ENCODE results near the gene TNFRSF13B.
A peak's percentile ranks its signal among the peaks of the same experiment; 100 is the strongest.

TNFRSF13B gene

DNA sequence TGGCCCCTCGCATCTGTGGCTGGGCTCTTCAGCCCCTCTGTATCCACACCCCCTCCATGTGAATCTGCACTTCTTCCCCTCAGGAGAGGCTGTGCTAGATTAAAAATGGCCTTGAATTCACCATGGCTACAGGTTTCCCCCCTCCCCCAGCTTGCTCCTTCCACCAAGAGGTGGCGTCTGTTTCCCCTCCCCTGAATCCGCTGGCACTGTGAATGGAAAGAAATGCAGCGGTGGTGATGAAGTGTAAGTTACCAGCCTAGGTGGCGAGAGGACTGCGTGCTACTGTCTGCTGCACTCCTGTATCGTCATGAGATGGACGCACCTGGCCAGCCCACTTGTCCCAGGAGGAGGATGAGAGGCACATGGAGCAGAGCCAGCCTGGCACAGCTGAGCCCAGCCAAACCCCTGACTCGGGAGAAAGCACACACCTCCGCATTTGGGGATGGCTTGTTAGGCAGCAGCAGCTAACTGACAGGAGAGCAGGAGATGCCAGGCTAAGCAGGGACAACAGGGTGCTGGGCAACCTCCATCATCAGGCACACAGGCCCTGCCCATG is 26.2 kb downstream of the TNFRSF13B start:
- Histone ChIP-seq H3K4me3 (no peak overlapping the region), H3K4me1 (no peaks in the 10 kb centered on the region), H3K36me3 (replicated peaks) (no peaks in the 10 kb centered on the region), H3K27me3 (ENCODE audit: low read depth) (no peaks in the 10 kb centered on the region), H3K9me3 (no peaks in the 10 kb centered on the region; the same call in 1 of the 2 replicates)
- DNase-seq (ENCODE audit: low spot score in 2 of 2) = peak; percentile 14 to 43
- in situ Hi-C loops (cut with MboI; ENCODE audit: low sequenced_read_pairs) = no loop called here

DNA sequence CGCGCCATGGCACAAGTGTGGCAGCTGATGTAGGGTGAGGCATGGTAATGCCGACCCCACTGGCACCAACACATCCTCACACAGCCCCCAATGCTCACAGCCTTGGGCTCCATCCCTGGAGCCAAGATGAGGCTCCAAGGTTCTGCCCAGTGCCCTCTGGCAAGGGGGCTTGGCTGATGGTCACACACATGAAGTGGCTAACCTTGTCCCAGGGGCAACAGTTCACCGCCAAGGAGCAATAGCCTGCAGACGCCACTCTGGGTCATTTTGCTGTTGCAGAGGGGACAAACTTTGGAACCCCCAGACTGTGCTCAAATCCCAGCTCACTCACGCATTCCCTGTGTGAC is 26.8 kb downstream of the TNFRSF13B start:
- in situ Hi-C loops (cut with MboI; ENCODE audit: low sequenced_read_pairs) = no loop called here
- no peak for DNase-seq (ENCODE audit: low spot score in 2 of 2)
- Histone ChIP-seq H3K9me3 (no peaks in the 10 kb centered on the region; the same call in 1 of the 2 replicates), H3K4me3 (no peak overlapping the region), H3K36me3 (replicated peaks) (no peaks in the 10 kb centered on the region), H3K27me3 (ENCODE audit: low read depth) (no peaks in the 10 kb centered on the region), H3K4me1 (no peaks in the 10 kb centered on the region)

DNA sequence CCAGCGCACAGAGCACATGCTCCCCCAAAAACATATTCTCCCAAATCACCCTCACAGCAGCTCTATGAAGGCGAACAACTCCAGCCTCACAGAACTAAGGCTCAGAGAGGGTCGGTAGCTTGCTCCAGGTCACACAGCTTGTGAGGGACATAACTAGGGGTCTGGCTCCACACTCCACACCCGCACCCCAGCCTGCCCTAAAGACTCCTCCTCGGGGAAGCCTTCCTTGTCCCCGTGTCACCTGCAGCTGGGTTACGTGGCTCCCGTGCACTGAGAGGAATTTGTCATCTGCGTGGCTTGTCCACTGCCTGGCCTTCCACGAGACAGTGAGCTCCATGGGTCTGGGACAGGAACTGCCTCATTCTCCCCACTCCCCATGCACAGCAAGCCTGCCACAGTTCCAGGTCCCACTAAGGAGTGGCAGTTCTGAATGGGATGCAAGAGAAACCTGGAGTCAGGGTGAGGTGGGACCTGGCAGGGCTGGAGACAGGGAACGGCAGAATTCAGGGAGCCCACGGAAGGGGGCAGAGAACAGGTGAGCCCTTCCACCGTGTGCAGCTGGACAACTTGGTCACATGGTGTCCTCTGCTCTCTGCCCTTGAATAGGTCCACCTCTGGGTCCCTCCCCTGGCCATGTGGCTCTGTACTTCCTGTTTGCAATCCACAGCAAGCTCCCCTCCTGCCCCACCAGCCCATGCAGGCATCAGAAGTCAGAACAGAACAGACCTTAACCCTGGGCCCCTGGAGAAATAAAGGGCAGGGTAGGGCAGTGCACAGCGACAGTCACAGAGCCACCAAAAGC is 27.4 kb downstream of the TNFRSF13B start:
- Histone ChIP-seq H3K4me3 (no peak overlapping the region), H3K9me3 (no peaks in the 10 kb centered on the region; the same call in 1 of the 2 replicates), H3K4me1 (no peaks in the 10 kb centered on the region), H3K27me3 (ENCODE audit: low read depth) (0 out of 2 replicates have a peak, but pooled peaks cover 2% of the 10 kb centered on the region), H3K36me3 (replicated peaks) (no peaks in the 10 kb centered on the region)
- in situ Hi-C loops (cut with MboI; ENCODE audit: low sequenced_read_pairs) = no loop called here
- no peak for DNase-seq (ENCODE audit: low spot score in 2 of 2)

DNA sequence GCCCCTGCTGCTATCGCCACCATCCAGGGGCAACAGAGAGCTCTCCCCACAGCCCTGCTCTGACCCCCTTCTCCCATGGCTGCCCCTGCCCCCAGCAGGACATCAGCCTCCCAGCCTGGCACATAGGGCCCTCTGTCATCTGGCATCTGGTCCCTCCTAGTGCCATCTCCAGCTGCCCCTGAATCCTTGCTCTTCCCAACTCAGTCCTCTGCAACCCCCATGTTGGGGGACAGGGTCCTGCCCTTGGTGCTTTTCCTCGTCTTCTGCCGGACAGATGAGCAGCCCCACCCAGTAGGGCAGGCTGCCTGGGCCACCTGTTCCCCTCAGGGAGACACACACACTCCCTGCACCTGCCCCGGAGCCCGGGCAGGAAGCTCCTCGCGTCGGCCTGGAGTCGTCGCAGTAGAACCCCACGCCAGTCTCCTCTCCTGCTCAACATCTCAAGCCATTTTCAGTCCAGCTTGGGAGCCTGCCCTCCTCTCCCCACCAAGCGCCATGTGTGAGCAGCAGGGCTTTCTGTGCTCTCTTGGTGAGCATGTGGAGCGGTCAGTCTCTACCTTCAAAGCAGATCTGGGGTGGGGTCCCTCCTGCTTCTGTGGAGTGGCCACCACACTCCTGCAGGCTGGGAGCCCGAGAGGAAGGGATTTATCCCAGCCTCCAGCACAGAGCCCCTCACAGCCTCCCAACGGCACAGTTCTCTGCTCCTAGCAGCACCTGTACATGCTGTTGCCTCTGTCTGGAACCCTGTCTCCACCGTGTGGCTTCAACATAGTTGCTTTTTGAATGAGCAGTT is 28.2 kb downstream of the TNFRSF13B start:
- in situ Hi-C loops (cut with MboI; ENCODE audit: low sequenced_read_pairs) = no loop called here
- no peaks in the 10 kb centered on the region for H3K36me3 ChIP-seq (replicated peaks)
- peaks cover 6% of the 10 kb centered on the region; the same call in 1 of the 2 replicates for H3K27me3 ChIP-seq (ENCODE audit: low read depth)
- H3K4me1 ChIP-seq = no peaks in the 10 kb centered on the region
- DNase-seq (ENCODE audit: low spot score in 2 of 2) = no peak
- no peaks in the 10 kb centered on the region; the same call in 1 of the 2 replicates for H3K9me3 ChIP-seq
- no peak overlapping the region for H3K4me3 ChIP-seq

DNA sequence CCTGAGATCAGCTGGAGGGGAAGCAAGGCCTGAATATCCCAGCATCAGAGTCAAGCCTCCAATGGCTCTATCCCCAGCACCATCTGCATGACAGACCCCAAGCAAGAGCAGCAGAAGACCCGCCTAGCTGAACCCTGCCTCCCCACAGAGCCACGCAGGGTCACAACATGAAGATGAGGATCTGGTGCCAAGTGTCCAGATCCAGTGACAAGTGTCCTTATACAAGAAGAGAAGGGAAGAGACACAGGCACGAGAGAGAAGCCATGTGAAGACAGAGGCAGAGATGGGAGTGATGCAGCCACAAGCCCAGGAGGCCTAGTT is 28.9 kb downstream of the TNFRSF13B start:
- in situ Hi-C loops (cut with MboI; ENCODE audit: low sequenced_read_pairs) = no loop called here
- H3K36me3 ChIP-seq (replicated peaks) = no peaks in the 10 kb centered on the region

DNA sequence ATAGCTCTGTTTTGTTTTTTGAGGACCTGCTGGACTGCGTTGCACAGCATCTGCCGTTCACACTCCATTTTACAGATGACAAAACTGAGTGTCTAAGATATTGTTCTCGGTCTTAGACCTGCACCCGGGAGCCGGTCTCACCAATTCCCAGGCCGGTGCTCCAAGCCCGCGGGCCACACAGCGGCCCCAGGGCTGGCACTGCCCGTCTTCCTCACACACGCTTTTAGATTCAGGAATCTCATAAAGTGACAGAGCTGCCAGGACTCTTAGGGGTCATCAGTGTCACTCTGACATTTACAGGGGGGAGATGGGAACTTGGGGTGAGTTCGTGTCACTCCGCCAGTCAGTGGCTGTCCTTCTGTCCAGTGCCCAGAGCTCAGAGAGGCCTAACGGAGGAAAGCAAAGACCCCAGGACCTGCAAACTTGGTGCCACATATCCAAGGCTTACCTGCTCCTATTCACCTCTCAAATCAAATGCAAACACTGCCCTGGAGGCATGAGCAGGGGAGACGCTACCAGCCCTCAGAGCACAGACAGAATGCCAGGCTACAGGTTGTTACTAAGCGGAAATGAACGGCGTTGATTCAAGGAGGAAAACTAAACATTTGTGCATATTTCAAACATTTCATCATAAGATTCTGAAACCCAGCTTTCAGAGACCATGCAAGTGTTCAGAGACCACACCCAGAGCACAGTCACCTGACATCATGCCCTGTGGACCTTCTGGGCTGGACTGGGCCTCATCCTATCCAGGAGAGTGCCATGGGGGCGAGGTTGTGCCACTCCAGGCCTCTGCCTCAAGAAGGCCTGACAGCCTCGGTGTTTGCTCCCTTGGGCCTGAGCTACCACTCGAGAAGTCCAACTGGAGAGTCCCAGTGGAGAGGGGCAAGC is 29.5 kb downstream of the TNFRSF13B start:
- Histone ChIP-seq H3K27me3 (ENCODE audit: low read depth) (peaks cover 10% of the 10 kb centered on the region; the same call in 1 of the 2 replicates), H3K36me3 (replicated peaks) (no peaks in the 10 kb centered on the region), H3K4me1 (no peaks in the 10 kb centered on the region), H3K4me3 (no peak overlapping the region), H3K9me3 (no peaks in the 10 kb centered on the region)
- DNase-seq (ENCODE audit: low spot score in 2 of 2) = no peak
- in situ Hi-C loops (cut with MboI; ENCODE audit: low sequenced_read_pairs) = no loop called here

More for the DNA sequence above, 28.9 kb downstream of the TNFRSF13B start:
- Histone ChIP-seq H3K27me3 (ENCODE audit: low read depth) (peaks cover 10% of the 10 kb centered on the region; the same call in 1 of the 2 replicates), H3K4me3 (no peak overlapping the region), H3K4me1 (no peaks in the 10 kb centered on the region), H3K9me3 (no peaks in the 10 kb centered on the region)
- no peak for DNase-seq (ENCODE audit: low spot score in 2 of 2)

DNA sequence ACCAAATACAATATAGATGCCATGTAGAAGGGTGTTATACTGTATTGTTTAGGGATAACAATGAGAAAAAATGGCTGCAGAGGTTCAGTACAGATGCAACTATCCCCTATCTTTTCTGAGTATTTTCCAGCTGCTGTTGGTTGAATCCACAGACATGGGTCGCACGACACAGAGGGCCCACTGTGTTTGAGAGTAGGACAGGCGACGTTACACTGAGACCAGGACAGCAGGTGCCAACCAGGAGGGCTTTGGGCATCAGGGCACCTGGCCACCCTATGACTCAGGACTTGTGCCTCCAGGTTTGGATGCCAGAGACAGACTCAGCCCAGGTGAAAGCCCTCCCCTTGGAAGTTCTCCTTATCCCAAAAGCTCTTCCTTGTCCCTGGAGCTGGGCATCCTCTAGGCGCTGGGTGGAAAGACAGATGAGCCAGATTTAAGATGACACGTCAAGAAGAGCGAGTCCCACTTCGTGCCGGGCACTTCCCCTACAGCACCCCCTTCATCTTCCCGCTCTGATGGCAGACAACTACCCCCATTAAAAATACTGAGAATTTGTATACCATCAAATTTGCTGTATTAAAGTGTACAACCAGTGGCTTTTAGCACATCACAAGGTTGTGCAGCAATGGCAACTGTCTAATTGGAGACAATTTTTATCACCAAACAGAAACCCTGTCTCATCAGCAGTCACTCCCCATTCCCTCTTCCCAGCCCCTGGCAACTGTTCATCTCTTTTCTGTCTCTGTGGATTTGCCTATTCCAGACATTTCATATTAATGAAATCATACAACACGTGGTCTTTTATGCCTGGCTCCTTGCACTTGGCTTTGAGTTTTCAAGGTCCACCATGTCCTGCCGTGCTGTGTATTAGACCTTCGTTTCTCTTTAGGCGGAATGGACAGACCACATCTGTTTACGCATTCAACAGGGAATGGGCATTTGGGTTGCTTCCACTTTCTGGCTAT is 30.6 kb downstream of the TNFRSF13B start:
- no peak for DNase-seq (ENCODE audit: low spot score in 2 of 2)
- Histone ChIP-seq H3K27me3 (ENCODE audit: low read depth) (peaks cover 10% of the 10 kb centered on the region; the same call in 1 of the 2 replicates), H3K4me3 (no peak overlapping the region), H3K9me3 (no peaks in the 10 kb centered on the region), H3K36me3 (replicated peaks) (no peaks in the 10 kb centered on the region), H3K4me1 (no peaks in the 10 kb centered on the region)
- in situ Hi-C loops (cut with MboI; ENCODE audit: low sequenced_read_pairs) = no loop called here

DNA sequence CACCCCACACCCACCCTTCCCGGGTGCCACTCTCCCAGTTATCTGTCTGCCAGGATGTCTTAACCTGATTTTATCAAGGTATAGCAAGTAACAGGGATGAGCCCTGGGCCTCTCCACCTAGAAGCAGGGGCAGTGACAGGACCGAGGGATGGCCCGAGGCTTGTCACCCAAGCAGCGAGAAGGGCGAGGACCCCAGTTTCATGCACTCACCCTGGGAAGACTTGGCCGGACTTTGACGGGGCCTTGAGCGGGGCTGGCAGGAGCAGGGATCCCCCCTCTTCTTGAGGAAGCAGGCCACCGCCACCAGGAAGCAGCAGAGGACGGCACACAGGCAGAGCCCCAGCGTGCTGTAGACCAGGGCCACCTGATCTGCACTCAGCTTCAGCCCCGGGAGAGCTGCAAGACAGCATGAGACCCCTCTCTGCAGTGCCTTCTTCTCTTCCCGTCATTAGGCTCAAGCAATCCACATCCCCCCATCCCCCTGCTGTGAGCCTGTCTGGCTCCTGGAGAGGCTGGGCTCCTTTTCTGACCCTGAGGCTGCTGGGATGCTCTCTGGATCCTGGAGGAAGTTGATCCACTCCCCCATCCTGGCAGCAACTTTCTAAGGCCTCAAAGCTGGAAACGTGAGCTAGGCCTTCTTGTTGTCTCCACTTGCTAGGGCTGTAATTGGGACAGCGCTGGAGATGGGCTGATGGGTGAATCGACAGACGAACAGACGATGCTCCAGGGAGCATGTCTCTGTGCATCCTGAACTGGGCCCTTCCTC is 31.6 kb downstream of the TNFRSF13B start:
- no peak for DNase-seq (ENCODE audit: low spot score in 2 of 2)
- Histone ChIP-seq H3K4me3 (no peak overlapping the region), H3K27me3 (ENCODE audit: low read depth) (peaks cover 10% of the 10 kb centered on the region; the same call in 1 of the 2 replicates), H3K4me1 (no peaks in the 10 kb centered on the region), H3K9me3 (no peaks in the 10 kb centered on the region), H3K36me3 (replicated peaks) (no peaks in the 10 kb centered on the region)
- in situ Hi-C loops (cut with MboI; ENCODE audit: low sequenced_read_pairs) = no loop called here

DNA sequence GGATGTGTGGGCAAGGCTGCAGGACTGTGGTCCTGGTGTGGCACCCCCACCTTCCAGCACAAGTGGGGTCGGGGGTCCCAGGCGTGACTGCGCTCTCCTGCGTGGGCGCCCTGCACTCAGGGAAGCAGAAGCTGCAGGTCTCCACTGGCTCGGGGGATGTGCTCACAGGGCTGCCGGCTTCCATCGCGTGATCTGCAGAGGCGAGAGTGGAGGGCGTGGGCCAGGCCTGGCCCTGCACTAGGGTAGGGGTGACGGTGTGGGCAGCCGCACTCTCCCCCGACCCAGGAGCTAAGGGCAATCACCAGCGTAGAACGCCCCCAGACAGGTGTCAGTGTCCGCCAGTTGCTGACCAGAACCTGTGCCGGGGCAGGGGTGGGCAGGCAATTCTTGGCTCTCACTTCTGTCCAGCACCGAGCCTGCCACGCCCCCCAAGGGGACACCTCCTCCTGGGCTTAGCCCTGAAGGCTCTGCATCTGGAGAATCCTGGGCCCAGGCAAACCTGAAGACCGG is 32.3 kb downstream of the TNFRSF13B start:
- Histone ChIP-seq H3K36me3 (replicated peaks) (no peaks in the 10 kb centered on the region), H3K9me3 (no peaks in the 10 kb centered on the region), H3K4me1 (no peaks in the 10 kb centered on the region), H3K27me3 (ENCODE audit: low read depth) (peaks cover 10% of the 10 kb centered on the region; the same call in 1 of the 2 replicates), H3K4me3 (no peak overlapping the region)
- in situ Hi-C loops (cut with MboI; ENCODE audit: low sequenced_read_pairs) = no loop called here
- DNase-seq (ENCODE audit: low spot score in 2 of 2) = no peak

DNA sequence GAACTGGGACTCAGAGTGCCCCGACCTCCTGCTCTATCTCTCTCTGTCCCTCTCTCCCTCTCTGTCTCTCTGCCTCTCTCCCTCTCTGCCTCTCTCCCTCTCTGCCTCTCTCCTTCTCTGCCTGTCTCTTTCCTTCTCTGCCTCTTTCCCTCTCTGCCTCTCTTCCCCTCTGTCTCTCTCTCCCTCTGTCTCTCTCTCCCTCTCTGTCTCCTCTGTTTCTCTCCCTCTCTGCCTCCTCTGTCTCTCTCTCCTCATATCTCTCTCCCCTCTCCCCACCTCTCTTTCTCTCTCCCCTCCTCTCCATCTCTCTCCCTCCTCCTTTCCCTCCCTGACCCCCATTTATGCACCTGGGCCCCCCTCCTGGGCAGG is 32.7 kb downstream of the TNFRSF13B start:
- H3K4me3 ChIP-seq = no peak overlapping the region
- no peaks in the 10 kb centered on the region for H3K9me3 ChIP-seq
- H3K36me3 ChIP-seq (replicated peaks) = no peaks in the 10 kb centered on the region
- DNase-seq (ENCODE audit: low spot score in 2 of 2) = no peak
- H3K4me1 ChIP-seq = no peaks in the 10 kb centered on the region
- in situ Hi-C loops (cut with MboI; ENCODE audit: low sequenced_read_pairs) = no loop called here
- peaks cover 10% of the 10 kb centered on the region; the same call in 1 of the 2 replicates for H3K27me3 ChIP-seq (ENCODE audit: low read depth)

DNA sequence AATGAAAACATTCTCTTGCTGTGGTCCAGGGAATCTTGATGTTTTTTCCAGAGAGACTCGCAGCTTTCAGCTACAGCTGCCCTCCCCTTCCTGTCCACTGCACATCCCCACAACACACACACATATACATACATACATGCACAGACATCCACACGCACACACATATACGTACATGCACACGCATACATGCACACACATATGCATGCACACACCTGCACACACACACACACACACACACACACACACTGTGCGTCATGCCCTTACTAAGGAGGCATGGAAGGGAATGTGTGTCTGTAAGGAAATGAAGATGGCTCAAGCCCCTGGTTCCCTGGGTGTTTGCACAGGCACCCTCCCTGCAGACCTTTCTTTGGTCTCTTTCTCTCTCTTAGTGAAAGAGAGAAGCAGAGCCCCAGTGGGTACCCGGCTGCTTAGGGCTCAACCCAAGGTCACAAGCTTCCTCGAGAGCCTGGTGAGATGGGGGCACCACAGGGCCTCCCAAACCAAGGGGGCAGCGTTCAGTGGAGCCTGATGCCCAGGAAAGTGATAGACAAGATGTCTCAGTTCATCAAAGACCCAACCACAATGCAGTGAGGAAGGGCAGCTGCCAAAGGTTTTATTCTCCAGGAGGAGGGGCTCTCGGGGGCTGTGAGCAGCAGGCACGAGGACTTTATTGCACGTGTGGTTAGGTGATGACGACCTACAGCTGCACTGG is 33.3 kb downstream of the TNFRSF13B start:
- Histone ChIP-seq H3K27me3 (ENCODE audit: low read depth) (peaks cover 10% of the 10 kb centered on the region; the same call in 1 of the 2 replicates), H3K4me1 (no peaks in the 10 kb centered on the region), H3K36me3 (replicated peaks) (no peaks in the 10 kb centered on the region), H3K4me3 (no peak overlapping the region), H3K9me3 (no peaks in the 10 kb centered on the region)
- in situ Hi-C loops (cut with MboI; ENCODE audit: low sequenced_read_pairs) = no loop called here
- no peak for DNase-seq (ENCODE audit: low spot score in 2 of 2)

Data from HAP-1 (cell line).